ENCODE data around the gene RHAG. TPM values are rescaled to one million over a fixed set of nuclear protein-coding genes. Genes with fewer than 3 reads are reported as not detected.

The RHAG gene
- total RNA-seq, 1 donor from 2014 or later: not detected

GRCh38 chr6:49558238-49558637 lies 78.4 kb downstream of the RHAG start:
- Mint-ChIP-seq H3K27ac (no peak overlapping the region), H3K36me3 (peaks cover 3% of the 10 kb centered on the region), H3K4me3 (no peak overlapping the region), H3K4me1 (peaks cover 7% of the 10 kb centered on the region), H3K27me3 (ENCODE audit: low read depth) (no peaks in the 10 kb centered on the region), H3K9me3 (no peaks in the 10 kb centered on the region)
- TF ChIP-seq, protein P1, sequence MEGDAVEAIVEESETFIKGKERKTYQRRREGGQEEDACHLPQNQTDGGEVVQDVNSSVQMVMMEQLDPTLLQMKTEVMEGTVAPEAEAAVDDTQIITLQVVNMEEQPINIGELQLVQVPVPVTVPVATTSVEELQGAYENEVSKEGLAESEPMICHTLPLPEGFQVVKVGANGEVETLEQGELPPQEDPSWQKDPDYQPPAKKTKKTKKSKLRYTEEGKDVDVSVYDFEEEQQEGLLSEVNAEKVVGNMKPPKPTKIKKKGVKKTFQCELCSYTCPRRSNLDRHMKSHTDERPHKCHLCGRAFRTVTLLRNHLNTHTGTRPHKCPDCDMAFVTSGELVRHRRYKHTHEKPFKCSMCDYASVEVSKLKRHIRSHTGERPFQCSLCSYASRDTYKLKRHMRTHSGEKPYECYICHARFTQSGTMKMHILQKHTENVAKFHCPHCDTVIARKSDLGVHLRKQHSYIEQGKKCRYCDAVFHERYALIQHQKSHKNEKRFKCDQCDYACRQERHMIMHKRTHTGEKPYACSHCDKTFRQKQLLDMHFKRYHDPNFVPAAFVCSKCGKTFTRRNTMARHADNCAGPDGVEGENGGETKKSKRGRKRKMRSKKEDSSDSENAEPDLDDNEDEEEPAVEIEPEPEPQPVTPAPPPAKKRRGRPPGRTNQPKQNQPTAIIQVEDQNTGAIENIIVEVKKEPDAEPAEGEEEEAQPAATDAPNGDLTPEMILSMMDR (IDR thresholded peaks at IDR 0.05; ENCODE audit: unreplicated experiment): no peak
- no peak for DNase-seq (ENCODE audit: low spot score in 2 of 2, unreplicated experiment in 2 of 2)

GRCh38 chr6:49557177-49557576 lies 79.5 kb downstream of the RHAG start:
- H3K27ac Mint-ChIP-seq: no peak overlapping the region
- peaks cover 10% of the 10 kb centered on the region for H3K4me1 Mint-ChIP-seq
- no peak overlapping the region for H3K4me3 Mint-ChIP-seq
- H3K9me3 Mint-ChIP-seq: no peaks in the 10 kb centered on the region
- DNase-seq (ENCODE audit: low spot score in 2 of 2, unreplicated experiment in 2 of 2): no peak
- peaks cover 3% of the 10 kb centered on the region for H3K36me3 Mint-ChIP-seq
- TF ChIP-seq, protein P1 (IDR thresholded peaks at IDR 0.05; ENCODE audit: unreplicated experiment): no peak
- peaks cover 2% of the 10 kb centered on the region for H3K27me3 Mint-ChIP-seq (ENCODE audit: low read depth)

DNA sequence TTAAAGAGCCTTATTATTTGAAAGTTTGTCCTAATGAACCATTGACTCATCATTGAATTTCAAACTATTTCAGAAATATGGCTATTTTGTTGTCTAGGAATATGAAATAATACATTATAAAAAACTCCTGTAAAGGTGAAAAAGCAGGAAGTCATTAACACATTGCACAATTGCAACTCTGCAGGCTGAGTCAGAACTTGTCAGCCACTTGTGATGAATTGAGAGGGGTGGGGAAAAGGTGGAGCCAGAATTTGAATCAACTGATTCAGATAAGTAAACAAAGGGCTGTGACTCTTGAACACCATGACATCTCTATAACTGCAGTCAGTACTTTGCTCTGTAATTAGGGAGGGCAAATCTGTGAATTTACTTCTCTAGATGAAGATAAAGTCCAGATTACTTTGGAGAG lies 80.2 kb downstream of the RHAG start:
- no peak for DNase-seq (ENCODE audit: low spot score in 2 of 2, unreplicated experiment in 2 of 2)
- H3K4me3 Mint-ChIP-seq: no peak overlapping the region
- H3K9me3 Mint-ChIP-seq: no peaks in the 10 kb centered on the region
- no peak overlapping the region for H3K27ac Mint-ChIP-seq
- H3K4me1 Mint-ChIP-seq: peaks cover 15% of the 10 kb centered on the region
- H3K27me3 Mint-ChIP-seq (ENCODE audit: low read depth): peaks cover 7% of the 10 kb centered on the region
- TF ChIP-seq, protein P1 (IDR thresholded peaks at IDR 0.05; ENCODE audit: unreplicated experiment): no peak
- H3K36me3 Mint-ChIP-seq: peaks cover 3% of the 10 kb centered on the region

DNA sequence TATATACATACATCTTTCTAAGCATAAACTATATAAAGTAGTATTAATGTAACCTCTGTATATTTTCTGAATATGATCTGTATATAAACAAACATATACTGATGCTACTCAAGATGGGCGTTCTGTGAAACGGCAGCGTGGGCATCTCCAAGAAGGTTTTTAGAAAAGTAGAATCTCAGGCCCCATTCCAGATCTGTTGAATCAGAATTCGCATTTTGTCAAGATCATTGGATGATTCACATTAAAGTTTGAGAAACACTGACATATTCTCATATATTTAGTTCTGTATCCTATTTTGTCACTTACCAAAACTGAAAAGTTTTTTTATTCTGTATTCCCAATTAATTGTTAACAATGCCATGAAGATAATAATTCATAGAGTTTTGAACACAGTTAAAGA lies 80.7 kb downstream of the RHAG start:
- H3K27ac Mint-ChIP-seq: no peak overlapping the region
- peaks cover 20% of the 10 kb centered on the region for H3K4me1 Mint-ChIP-seq
- no peaks in the 10 kb centered on the region for H3K9me3 Mint-ChIP-seq
- TF ChIP-seq, protein P1 (IDR thresholded peaks at IDR 0.05; ENCODE audit: unreplicated experiment): no peak
- peaks cover 3% of the 10 kb centered on the region for H3K36me3 Mint-ChIP-seq
- peaks cover 12% of the 10 kb centered on the region for H3K27me3 Mint-ChIP-seq (ENCODE audit: low read depth)
- H3K4me3 Mint-ChIP-seq: no peak overlapping the region
- no peak for DNase-seq (ENCODE audit: low spot score in 2 of 2, unreplicated experiment in 2 of 2)

Other genes with a start within 250 kb of the RHAG start
- 19.8 to 20.1 TPM (median 20.0 TPM) in 3 replicates for gene MMUT, start 173.6 kb downstream of the RHAG start, total RNA-seq
- gene CENPQ, start 173.5 kb downstream of the RHAG start, total RNA-seq: 5.0 to 5.9 TPM (median 5.4 TPM) in 3 replicates
- not detected in 3 replicates for gene GLYATL3, start 136.9 kb downstream of the RHAG start, total RNA-seq
- gene C6orf141, start 86.2 kb downstream of the RHAG start, total RNA-seq: 6.0 to 8.2 TPM (median 6.5 TPM) in 3 replicates
- not detected in 3 replicates for gene CRISP2, start 76.7 kb upstream of the RHAG start, total RNA-seq
- 0.66 to 1.2 TPM (median 0.85 TPM) in 3 replicates for gene CRISP3, start 107.5 kb upstream of the RHAG start, total RNA-seq
- gene PGK2, start 150.4 kb upstream of the RHAG start, total RNA-seq: not detected in 3 replicates
- not detected in 3 replicates for gene CRISP1, start 229.7 kb upstream of the RHAG start, total RNA-seq

Measured in mesothelial cell of epicardium (in vitro differentiated cells).